K562 (cell line): Measurements from ENCODE around the gene MDH1B. TPM values are rescaled to one million over a fixed set of nuclear protein-coding genes. Genes with fewer than 3 reads are reported as not detected.

Experiments
- ATAC-seq: fragments of 200-7000 bp; cut with Tn5 transposase; 3 replicates; pipeline ENCODE4 v1.9.1; 2020; ENCODE audit warnings: moderate library complexity
- BruUV-seq: library from RNA; stranded (reverse); fragments of 400-500 nt; replicated peaks from 2 replicates; lab custom pipeline; 2021; lab: Mats Ljungman, UMichigan
- CTCF ChIA-PET: fragments of 300-600 bp; formaldehyde crosslinking; extraction: SDS; loops from one replicate; lab custom pipeline; 2021; ENCODE audit warnings: low intra/inter-chr PET ratio; lab: Yijun Ruan, JAX
- POLR2A ChIA-PET: fragments of 300-600, 350-650 bp; sonication (Branson Sonifier 250); formaldehyde crosslinking; extraction: SDS; loops from one replicate; lab custom pipeline; 2021; ENCODE audit warnings: antibody characterized with exemption, inconsistent platforms; lab: Yijun Ruan, JAX
- DNase-seq, 4 experiments: peaks; one replicate each; pipeline versions ENCODE4 v3.0.0 to v3.0.0-alpha.2; 2011 to 2018; ENCODE audit warnings: low spot score in 3 of 4, mixed read lengths in 3 of 4; ENCODE audit errors: extremely low read depth in 1 of 4
- FAIRE-seq: peaks from 2 replicates; lab custom pipeline; 2011; peaks lifted over from hg19 to GRCh38; lab: Jason Lieb, UNC
- H2AFZ ChIP-seq: 2 replicates; pipeline ENCODE4 v1.6.0; 2011; ENCODE audit warnings: low read depth, low read length, control low read depth, inconsistent platforms
- H3K27ac ChIP-seq: fragments of 200-600 bp; 3 replicates; pipeline ENCODE4 v1.8.0; 2011; ENCODE audit warnings: low read depth, mild to moderate bottlenecking, control low read depth, inconsistent platforms, low read length, moderate library complexity, mixed read lengths; ENCODE audit errors: extremely low read depth
- H3K27me3 ChIP-seq, 2 experiments: fragments of 300-600 bp in 1 of 2; 2 replicates in 1 of 2; 3 replicates in 1 of 2; pipeline versions ENCODE4 v1.6.0 to v1.8.0; 2011; ENCODE audit warnings: inconsistent platforms in 2 of 2, low read length in 2 of 2, mild to moderate bottlenecking in 1 of 2, mixed read lengths in 1 of 2, moderate library complexity in 1 of 2; ENCODE audit not compliant: control insufficient read depth in 2 of 2, insufficient read depth in 2 of 2
- H3K36me3 ChIP-seq: fragments of 300-600 bp; 3 replicates; pipeline ENCODE4 v1.8.0; 2011; ENCODE audit warnings: mild to moderate bottlenecking, low read length, inconsistent platforms; ENCODE audit not compliant: control insufficient read depth, insufficient read depth
- H3K4me1 ChIP-seq, 2 experiments: fragments of 200-600 bp in 1 of 2; replicated peaks in 1 of 2; 2 replicates in 1 of 2; 3 replicates in 1 of 2; pipeline versions ENCODE4 v1.5.1 to v1.8.0; 2011; ENCODE audit warnings: inconsistent platforms in 2 of 2, low read length in 2 of 2, mild to moderate bottlenecking in 1 of 2, mixed read lengths in 1 of 2, moderate library complexity in 1 of 2; ENCODE audit not compliant: control insufficient read depth in 2 of 2, insufficient read depth in 2 of 2
- H3K4me2 ChIP-seq: 2 replicates; pipeline ENCODE4 v1.6.1; 2011; ENCODE audit warnings: low read length, control low read depth, inconsistent platforms, mixed read lengths; ENCODE audit not compliant: insufficient read depth
- H3K4me3 ChIP-seq: fragments of 200-600 bp; sonication (generic), shearing (Covaris generic); 2 replicates; pipeline ENCODE4 v1.5.1; 2016; ENCODE audit warnings: control low read depth, inconsistent platforms
- H3K79me2 ChIP-seq: fragments of 200-600 bp; 3 replicates; pipeline ENCODE4 v1.8.0; 2011; ENCODE audit warnings: low read length, inconsistent platforms; ENCODE audit not compliant: control insufficient read depth, insufficient read depth
- H3K9ac ChIP-seq, 2 experiments: 2 replicates each; pipeline versions ENCODE4 v1.6.0 to v1.6.1; 2011; ENCODE audit warnings: low read depth in 2 of 2, low read length in 2 of 2, control low read depth in 1 of 2, inconsistent platforms in 1 of 2, mild to moderate bottlenecking in 1 of 2, mixed read lengths in 1 of 2; ENCODE audit not compliant: insufficient read depth in 1 of 2
- H3K9me1 ChIP-seq: one replicate; pipeline ENCODE4 v1.6.0; 2011; ENCODE audit warnings: inconsistent platforms, mild to moderate bottlenecking, low read length, moderate library complexity; ENCODE audit not compliant: control insufficient read depth, insufficient read depth
- H3K9me3 ChIP-seq: replicated peaks from 2 replicates; pipeline ENCODE4 v1.5.1; 2011; ENCODE audit warnings: low read depth, low read length, inconsistent platforms; ENCODE audit not compliant: control insufficient read depth, insufficient read depth
- H4K20me1 ChIP-seq: replicated peaks from 2 replicates; pipeline ENCODE4 v1.6.1; 2011; ENCODE audit warnings: low read length, inconsistent platforms, mixed read lengths; ENCODE audit not compliant: control insufficient read depth, insufficient read depth
- CBX2 ChIP-seq: fragments of 200-600 bp; sonication (generic); IDR thresholded peaks from one replicate; pipeline ENCODE4 v1.6.1; 2012; ENCODE audit warnings: mild to moderate bottlenecking, low read length, inconsistent platforms; ENCODE audit not compliant: insufficient read depth, poor library complexity, severe bottlenecking
- DACH1 ChIP-seq: fragments of 450-650 bp; IDR thresholded peaks from 2 replicates; pipeline ENCODE4 v1.6.1; 2018; ENCODE audit not compliant: partially characterized antibody
- FOSL1 ChIP-seq: fragments of 200-800 bp; sonication (Bioruptor generic); conservative IDR thresholded peaks from 2 replicates; pipeline ENCODE4 v1.6.1; 2016; ENCODE audit warnings: missing genetic modification characterization, missing compliant biosample characterization
- KLF10 ChIP-seq: fragments of 250-450 bp; sonication (Bioruptor Pico); IDR thresholded peaks from 2 replicates; pipeline ENCODE4 v1.6.1; 2021; ENCODE audit warnings: matching md5 sums
- NCOA6 ChIP-seq: fragments of 450-650 bp; IDR thresholded peaks from 2 replicates; pipeline ENCODE4 v1.6.1; 2017; ENCODE audit warnings: mild to moderate bottlenecking
- SAFB ChIP-seq: fragments of 200-400 bp; formaldehyde crosslinking; IDR thresholded peaks from 2 replicates; pipeline ENCODE4 v1.6.1; 2017; ENCODE audit warnings: low read depth, low read length, borderline replicate concordance
- ZNF764 ChIP-seq: fragments of 250-450 bp; sonication (Bioruptor Pico); IDR thresholded peaks from 2 replicates; pipeline ENCODE4 v1.4.0; 2020; ENCODE audit warnings: low read depth, mild to moderate bottlenecking, moderate library complexity
- WGBS: fragments of 100-300 bp; shearing (Covaris generic); methylation state at CpG from one replicate; pipeline ENCODE4 v1.1.6; 2016; ENCODE audit warnings: low coverage, mixed read lengths; ENCODE audit not compliant: insufficient coverage; ENCODE audit errors: missing lambda C conversion rate; 5-methylcytosine and 5-hydroxymethylcytosine counted together
- in situ Hi-C: fragments of 300-500 bp; cut with MboI; formaldehyde crosslinking; loops from 4 replicates; pipeline ENCODE4 v1.15.0; 2018; ENCODE audit warnings: inconsistent platforms, mixed read lengths
- intact Hi-C: fragments of 100-400 bp; cut with micrococcal nuclease; formaldehyde crosslinking; loops from 2 replicates; pipeline ENCODE4 v1.14.2; 2022
- polyA plus RNA-seq, 8 experiments: library from polyadenylated mRNA; depleted of rRNA in 4 of 8; stranded (reverse) in 5 of 8; unstranded in 3 of 8; fragments of >200 nt; fragmentation: Nextera tagmentation in 2 of 8; fragmentation: Illumina TruSeq in 1 of 8; extraction: Ambion mirVana in 2 of 8; extraction: Trizol in 1 of 8; gene quantifications; 2 replicates each; pipeline versions ENCODE4 v1.2.1 to v1.2.3, GENCODE V29; 2011 to 2014; ENCODE audit warnings: inconsistent platforms in 1 of 8, missing spikeins in 1 of 8
- total RNA-seq, 7 experiments: library from RNA; depleted of rRNA in 6 of 7; stranded (reverse); fragments of >200 nt in 6 of 7; fragmentation: Illumina TruSeq in 2 of 7; extraction: Trizol in 2 of 7; gene quantifications; 2 replicates each; pipeline versions ENCODE4 v1.2.1 to v1.2.3, GENCODE V29; 2011 to 2021; ENCODE audit warnings: low replicate concordance in 1 of 7
- TF ChIP-seq, protein P1 (sequence below): fragments of 250-450 bp; sonication (Bioruptor Pico); IDR thresholded peaks from 2 replicates; pipeline ENCODE4 v1.5.0; 2021
- TF ChIP-seq, protein P2 (sequence below): fragments of 450-650 bp; IDR thresholded peaks from 2 replicates; pipeline ENCODE4 v1.6.1; 2016; ENCODE audit warnings: missing biosample characterization, missing genetic modification characterization
- TF ChIP-seq, protein P3 (sequence below), 2 experiments: fragments of 450-650 bp in 1 of 2; sonication (generic) in 1 of 2; formaldehyde crosslinking; conservative IDR thresholded peaks; 2 replicates each; pipeline versions ENCODE4 v1.4.0 to v1.8.1; 2020 to 2022; ENCODE audit warnings: mild to moderate bottlenecking in 1 of 2, missing genetic modification reagents in 1 of 2
- TF ChIP-seq, protein P4 (sequence below): fragments of 450-650 bp; IDR thresholded peaks from 2 replicates; pipeline ENCODE4 v1.7.0; 2016; ENCODE audit warnings: borderline replicate concordance

The MDH1B gene
- total and polyA plus RNA-seq, 9 of the 15 experiments (the other 6 are each of a cell fraction or from before 2014, with no cell fraction given): 0.06 to 0.16 (median 0.14) TPM; not detected in 5

DNA sequence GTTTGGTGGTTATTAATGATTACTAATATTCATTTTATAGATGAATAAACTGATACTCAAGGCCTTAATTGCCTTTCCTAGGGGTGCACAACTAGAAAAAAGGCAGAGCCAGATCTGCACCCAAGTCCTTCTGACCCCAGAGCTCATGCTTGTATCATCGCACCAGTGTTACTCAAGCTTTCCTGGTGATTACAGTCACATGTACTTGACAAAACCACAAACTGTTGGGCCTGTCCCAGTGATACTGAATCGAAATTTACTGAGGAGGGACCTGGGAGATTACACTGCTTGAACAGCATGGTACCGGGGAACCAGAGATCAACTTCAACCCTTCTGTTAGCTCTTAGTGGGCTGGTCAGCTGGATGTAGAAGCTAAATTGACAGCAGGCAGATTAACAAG is 34.0 kb upstream of the MDH1B start:
- Histone ChIP-seq H2AFZ (no peak overlapping the region), H3K27ac (no peak overlapping the region), H3K4me2 (no peak overlapping the region), H4K20me1 (no peaks in the 10 kb centered on the region), H3K36me3 (no peaks in the 10 kb centered on the region), H3K79me2 (no peaks in the 10 kb centered on the region), H3K27me3 (no peaks in the 10 kb centered on the region), H3K9me1 (no peaks in the 10 kb centered on the region), H3K4me1 (no peaks in the 10 kb centered on the region), H3K9ac (no peak overlapping the region), H3K4me3 (no peak overlapping the region), H3K9me3 (no peaks in the 10 kb centered on the region)
- in situ Hi-C loops: loop anchor here (10.0 kb wide), 1 partner anchor 676 kb away; no protein-coding TSS in a partner anchor
- ATAC-seq: no peak
- intact Hi-C loops: no loop called here
- peak in 1 of 4 experiments; percentile 8 for DNase-seq
- WGBS: 11% methylated on average over 3 of the region's 3 CpGs
- TF ChIP-seq FOSL1 (tag): peak; percentile 35; the same call in 1 of the 2 replicates
- TF ChIP-seq, protein P1, sequence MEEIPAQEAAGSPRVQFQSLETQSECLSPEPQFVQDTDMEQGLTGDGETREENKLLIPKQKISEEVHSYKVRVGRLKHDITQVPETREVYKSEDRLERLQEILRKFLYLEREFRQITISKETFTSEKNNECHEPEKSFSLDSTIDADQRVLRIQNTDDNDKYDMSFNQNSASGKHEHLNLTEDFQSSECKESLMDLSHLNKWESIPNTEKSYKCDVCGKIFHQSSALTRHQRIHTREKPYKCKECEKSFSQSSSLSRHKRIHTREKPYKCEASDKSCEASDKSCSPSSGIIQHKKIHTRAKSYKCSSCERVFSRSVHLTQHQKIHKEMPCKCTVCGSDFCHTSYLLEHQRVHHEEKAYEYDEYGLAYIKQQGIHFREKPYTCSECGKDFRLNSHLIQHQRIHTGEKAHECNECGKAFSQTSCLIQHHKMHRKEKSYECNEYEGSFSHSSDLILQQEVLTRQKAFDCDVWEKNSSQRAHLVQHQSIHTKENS: no peak
- no peak for FAIRE-seq
- CTCF ChIA-PET: interaction anchor here (2.9 kb wide), 1 partner anchor 675 kb away, joined by 16 read pairs; no protein-coding TSS in a partner anchor
- POLR2A ChIA-PET: no interaction called here
- no TSS peak for BruUV-seq

DNA sequence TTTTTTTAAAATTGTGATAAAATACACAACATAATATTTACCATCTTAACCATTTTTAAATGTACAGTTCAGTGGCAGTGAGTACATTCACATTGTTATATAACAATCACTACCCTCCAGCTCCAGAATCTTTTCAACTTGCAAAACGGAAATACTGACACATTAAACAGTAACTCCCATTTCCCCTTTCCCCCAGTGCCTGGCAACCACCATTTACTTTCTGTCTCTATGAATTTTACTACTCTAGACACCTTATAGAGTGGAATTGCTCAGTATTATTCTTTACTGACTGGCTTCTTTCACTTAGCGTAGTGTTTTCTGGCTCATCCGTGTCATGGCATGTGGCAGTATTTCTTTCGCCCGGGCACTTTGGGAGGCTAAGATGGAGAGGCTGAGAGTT is 32.9 kb upstream of the MDH1B start:
- ChIA-PET CTCF (no interaction called here), POLR2A (interaction anchor here (1.0 kb wide), 1 partner anchor 9 kb away, joined by 4 read pairs; no protein-coding TSS in a partner anchor)
- Histone ChIP-seq H3K4me2 (no peak overlapping the region), H3K4me3 (no peak overlapping the region), H3K27me3 (no peaks in the 10 kb centered on the region), H4K20me1 (no peaks in the 10 kb centered on the region), H3K9me1 (no peaks in the 10 kb centered on the region), H3K79me2 (no peaks in the 10 kb centered on the region), H3K27ac (no peak overlapping the region), H2AFZ (no peak overlapping the region), H3K4me1 (no peaks in the 10 kb centered on the region), H3K9me3 (no peaks in the 10 kb centered on the region), H3K9ac (no peak overlapping the region), H3K36me3 (peaks cover 6% of the 10 kb centered on the region; the same call in 1 of the 3 replicates)
- in situ Hi-C loops: loop anchor here (10.0 kb wide), 1 partner anchor 677 kb away; no protein-coding TSS in a partner anchor
- intact Hi-C loops: no loop called here
- FAIRE-seq (no peak), ATAC-seq (no peak), DNase-seq (no peak)
- BruUV-seq: no TSS peak
- 83% methylated on average over 5 of the region's 5 CpGs for WGBS
- TF ChIP-seq, protein P2, sequence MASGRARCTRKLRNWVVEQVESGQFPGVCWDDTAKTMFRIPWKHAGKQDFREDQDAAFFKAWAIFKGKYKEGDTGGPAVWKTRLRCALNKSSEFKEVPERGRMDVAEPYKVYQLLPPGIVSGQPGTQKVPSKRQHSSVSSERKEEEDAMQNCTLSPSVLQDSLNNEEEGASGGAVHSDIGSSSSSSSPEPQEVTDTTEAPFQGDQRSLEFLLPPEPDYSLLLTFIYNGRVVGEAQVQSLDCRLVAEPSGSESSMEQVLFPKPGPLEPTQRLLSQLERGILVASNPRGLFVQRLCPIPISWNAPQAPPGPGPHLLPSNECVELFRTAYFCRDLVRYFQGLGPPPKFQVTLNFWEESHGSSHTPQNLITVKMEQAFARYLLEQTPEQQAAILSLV (tag): no peak
- TF ChIP-seq, protein P3, sequence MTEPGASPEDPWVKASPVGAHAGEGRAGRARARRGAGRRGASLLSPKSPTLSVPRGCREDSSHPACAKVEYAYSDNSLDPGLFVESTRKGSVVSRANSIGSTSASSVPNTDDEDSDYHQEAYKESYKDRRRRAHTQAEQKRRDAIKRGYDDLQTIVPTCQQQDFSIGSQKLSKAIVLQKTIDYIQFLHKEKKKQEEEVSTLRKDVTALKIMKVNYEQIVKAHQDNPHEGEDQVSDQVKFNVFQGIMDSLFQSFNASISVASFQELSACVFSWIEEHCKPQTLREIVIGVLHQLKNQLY (CRISPR knock-in tag; conservative IDR thresholded peaks at IDR 0.05): no peak
- TF ChIP-seq NCOA6: no peak
- TF ChIP-seq, protein P4, sequence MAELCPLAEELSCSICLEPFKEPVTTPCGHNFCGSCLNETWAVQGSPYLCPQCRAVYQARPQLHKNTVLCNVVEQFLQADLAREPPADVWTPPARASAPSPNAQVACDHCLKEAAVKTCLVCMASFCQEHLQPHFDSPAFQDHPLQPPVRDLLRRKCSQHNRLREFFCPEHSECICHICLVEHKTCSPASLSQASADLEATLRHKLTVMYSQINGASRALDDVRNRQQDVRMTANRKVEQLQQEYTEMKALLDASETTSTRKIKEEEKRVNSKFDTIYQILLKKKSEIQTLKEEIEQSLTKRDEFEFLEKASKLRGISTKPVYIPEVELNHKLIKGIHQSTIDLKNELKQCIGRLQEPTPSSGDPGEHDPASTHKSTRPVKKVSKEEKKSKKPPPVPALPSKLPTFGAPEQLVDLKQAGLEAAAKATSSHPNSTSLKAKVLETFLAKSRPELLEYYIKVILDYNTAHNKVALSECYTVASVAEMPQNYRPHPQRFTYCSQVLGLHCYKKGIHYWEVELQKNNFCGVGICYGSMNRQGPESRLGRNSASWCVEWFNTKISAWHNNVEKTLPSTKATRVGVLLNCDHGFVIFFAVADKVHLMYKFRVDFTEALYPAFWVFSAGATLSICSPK: no peak
- no peak for TF ChIP-seq DACH1
- no peak for TF ChIP-seq ZNF764 (CRISPR knock-in tag)
- no peak for TF ChIP-seq SAFB
- TF ChIP-seq CBX2: no peak
- no peak for TF ChIP-seq KLF10 (CRISPR knock-in tag)
